Gastrocnemius medialis (tissue), 4 donors: ENCODE data around the gene PCAT7.

Experiments
- CTCF ChIP-seq, 5 experiments: fragments of 450-650 bp in 3 of 5; fragments of 200-600 bp in 2 of 5; sonication (generic) in 2 of 5; IDR thresholded peaks in 4 of 5; conservative IDR thresholded peaks in 1 of 5; 1 replicate in 4 of 5; 2 replicates in 1 of 5; pipeline ENCODE4 v1.5.1; 2016 to 2019; ENCODE audit warnings: antibody characterized with exemption in 5 of 5, mild to moderate bottlenecking in 3 of 5, moderate library complexity in 3 of 5
- POLR2A ChIP-seq, 2 donors: fragments of 450-650 bp; IDR thresholded peaks; one replicate each; pipeline ENCODE4 v1.6.1; 2017; ENCODE audit warnings: antibody characterized with exemption in 2 of 2, mild to moderate bottlenecking in 2 of 2, moderate library complexity in 2 of 2

- TF ChIP-seq CTCF (IDR thresholded peaks at IDR 0.05 in 4 of 5, conservative IDR thresholded peaks at IDR 0.05 in 1 of 5) (no peak), POLR2A (IDR thresholded peaks at IDR 0.05) (no peak)
Observed at GRCh38 chr9:94568250-94568889, 13.5 kb downstream of the PCAT7 start.
